IMR-90 (cell line): ENCODE measurements around the gene MB. TPM values are rescaled to one million over a fixed set of nuclear protein-coding genes. Genes with fewer than 3 reads are reported as not detected.

Experiments used
- ATAC-seq: fragments of 200-7000 bp; cut with Tn5 transposase; 2 replicates; pipeline ENCODE4 v1.9.1; 2020; ENCODE audit warnings: low read depth, mild to moderate bottlenecking, moderate library complexity
- BruUV-seq: library from RNA; stranded (reverse); fragments of 400-500 nt; replicated peaks from 2 replicates; lab custom pipeline; 2021; lab: Mats Ljungman, UMichigan
- CTCF ChIA-PET: fragments of 300-600 bp; formaldehyde crosslinking; extraction: SDS; loops from one replicate; lab custom pipeline; 2021; ENCODE audit warnings: antibody characterized with exemption; lab: Yijun Ruan, JAX
- POLR2A ChIA-PET: fragments of 300-600 bp; sonication (Branson Sonifier 250); formaldehyde crosslinking; loops from one replicate; lab custom pipeline; 2022; ENCODE audit warnings: antibody characterized with exemption; ENCODE audit not compliant: unreplicated experiment; lab: Charles Lee
- DNase-seq: peaks from one replicate; pipeline ENCODE4 v3.0.0; 2013
- H2AFZ ChIP-seq: replicated peaks from 2 replicates; pipeline ENCODE3; 2013; ENCODE audit warnings: low read length, mild to moderate bottlenecking; ENCODE audit not compliant: poor library complexity
- H2AK5ac ChIP-seq: 2 replicates; pipeline ENCODE4 v1.6.1; 2013; ENCODE audit warnings: low read depth, low read length, inconsistent platforms
- H2AK9ac ChIP-seq: replicated peaks from 2 replicates; pipeline ENCODE3; 2013; ENCODE audit warnings: mild to moderate bottlenecking, low read depth, low read length, moderate library complexity; ENCODE audit not compliant: poor library complexity
- H2BK120ac ChIP-seq: 2 replicates; pipeline ENCODE4 v1.6.1; 2013; ENCODE audit warnings: low read depth, low read length, inconsistent platforms
- H2BK15ac ChIP-seq: 3 replicates; pipeline ENCODE4 v1.6.1; 2013; ENCODE audit warnings: low read depth, low read length, inconsistent platforms
- H2BK20ac ChIP-seq: 2 replicates; pipeline ENCODE4 v1.6.1; 2013; ENCODE audit warnings: low read depth, mild to moderate bottlenecking, inconsistent platforms, low read length, moderate library complexity
- H2BK5ac ChIP-seq: 2 replicates; pipeline ENCODE4 v1.6.1; 2013; ENCODE audit warnings: mild to moderate bottlenecking, low read depth, low read length, inconsistent platforms; ENCODE audit not compliant: poor library complexity, severe bottlenecking
- H3K14ac ChIP-seq: replicated peaks from 2 replicates; pipeline ENCODE4 v1.6.1; 2013; ENCODE audit warnings: low read depth, low read length, inconsistent platforms
- H3K18ac ChIP-seq: 2 replicates; pipeline ENCODE4 v1.6.1; 2013; ENCODE audit warnings: low read depth, low read length, control low read depth
- H3K23ac ChIP-seq: 2 replicates; pipeline ENCODE4 v1.6.1; 2013; ENCODE audit warnings: low read depth, low read length, inconsistent platforms
- H3K27ac ChIP-seq: 2 replicates; pipeline ENCODE4 v1.5.1; 2013; ENCODE audit warnings: mild to moderate bottlenecking, control low read depth, low read length; ENCODE audit not compliant: insufficient read depth
- H3K27me3 ChIP-seq: 2 replicates; pipeline ENCODE4 v1.6.1; 2013; ENCODE audit warnings: low read length; ENCODE audit not compliant: control insufficient read depth, insufficient read depth
- H3K36me3 ChIP-seq: 2 replicates; pipeline ENCODE4 v1.6.1; 2013; ENCODE audit warnings: low read length, mixed read lengths; ENCODE audit not compliant: control insufficient read depth, insufficient read depth
- H3K4ac ChIP-seq: 2 replicates; pipeline ENCODE4 v1.6.1; 2013; ENCODE audit warnings: low read depth, low read length, inconsistent platforms
- H3K4me1 ChIP-seq: 2 replicates; pipeline ENCODE4 v1.6.1; 2013; ENCODE audit warnings: low read length, mixed read lengths; ENCODE audit not compliant: control insufficient read depth, insufficient read depth
- H3K4me2 ChIP-seq: 2 replicates; pipeline ENCODE4 v1.6.1; 2013; ENCODE audit warnings: low read depth, mild to moderate bottlenecking, control low read depth, low read length, moderate library complexity
- H3K4me3 ChIP-seq: 2 replicates; pipeline ENCODE4 v1.5.1; 2013; ENCODE audit warnings: low read depth, mild to moderate bottlenecking, control low read depth, low read length, moderate library complexity; ENCODE audit not compliant: insufficient read depth
- H3K56ac ChIP-seq: 2 replicates; pipeline ENCODE4 v1.6.1; 2013; ENCODE audit warnings: low read length, inconsistent platforms; ENCODE audit not compliant: insufficient read depth; ENCODE audit errors: extremely low read depth
- H3K79me1 ChIP-seq, 2 experiments: 2 replicates each; pipeline ENCODE4 v1.6.1; 2013; ENCODE audit warnings: low read length in 2 of 2, inconsistent platforms in 1 of 2, low read depth in 1 of 2
- H3K9ac ChIP-seq: 2 replicates; pipeline ENCODE4 v1.6.1; 2013; ENCODE audit warnings: low read depth, low read length, control low read depth
- H3K9me1 ChIP-seq: 2 replicates; pipeline ENCODE4 v1.6.1; 2013; ENCODE audit warnings: low read length, inconsistent platforms; ENCODE audit not compliant: insufficient read depth
- H3K9me3 ChIP-seq: 2 replicates; pipeline ENCODE4 v1.6.1; 2013; ENCODE audit warnings: low read length; ENCODE audit not compliant: control insufficient read depth, insufficient read depth
- H4K20me1 ChIP-seq: 2 replicates; pipeline ENCODE4 v1.6.1; 2013; ENCODE audit warnings: low read length, inconsistent platforms; ENCODE audit not compliant: insufficient read depth
- H4K5ac ChIP-seq: 2 replicates; pipeline ENCODE4 v1.6.1; 2013; ENCODE audit warnings: mild to moderate bottlenecking, low read depth, low read length, control low read depth
- H4K8ac ChIP-seq, 2 experiments: 2 replicates each; pipeline ENCODE4 v1.6.1; 2013; ENCODE audit warnings: low read depth in 2 of 2, low read length in 2 of 2, control low read depth in 1 of 2, inconsistent platforms in 1 of 2
- H4K91ac ChIP-seq: 2 replicates; pipeline ENCODE4 v1.6.1; 2013; ENCODE audit warnings: low read depth, low read length, inconsistent platforms; ENCODE audit not compliant: insufficient read depth
- BHLHE40 ChIP-seq: fragments of 150-350 bp; IDR thresholded peaks from 2 replicates; pipeline ENCODE4 v1.6.1; 2016; ENCODE audit warnings: mild to moderate bottlenecking, low read depth, low read length
- CEBPB ChIP-seq: IDR thresholded peaks from 2 replicates; pipeline ENCODE4 v1.6.1; 2012; ENCODE audit warnings: low read depth, low read length, improper control_type of control experiment
- CHD1 ChIP-seq: IDR thresholded peaks from 2 replicates; pipeline ENCODE4 v1.6.1; 2012; ENCODE audit warnings: low read depth, low read length, improper control_type of control experiment
- FOS ChIP-seq: fragments of 150-350 bp; IDR thresholded peaks from 2 replicates; pipeline ENCODE4 v1.6.1; 2016; ENCODE audit warnings: low read depth, low read length
- MAFK ChIP-seq: IDR thresholded peaks from 2 replicates; pipeline ENCODE4 v1.6.1; 2012; ENCODE audit warnings: low read depth, low read length, improper control_type of control experiment
- MAZ ChIP-seq: IDR thresholded peaks from 2 replicates; pipeline ENCODE4 v1.6.1; 2012; ENCODE audit warnings: low read depth, mild to moderate bottlenecking, low read length, improper control_type of control experiment, moderate library complexity, borderline replicate concordance
- MXI1 ChIP-seq: IDR thresholded peaks from 2 replicates; pipeline ENCODE4 v1.6.1; 2012; ENCODE audit warnings: low read depth, mild to moderate bottlenecking, low read length, moderate library complexity, borderline replicate concordance
- NFE2L2 ChIP-seq: fragments of 150-350 bp; IDR thresholded peaks from 2 replicates; pipeline ENCODE4 v1.6.1; 2016; ENCODE audit warnings: low read depth, mild to moderate bottlenecking, low read length
- POLR2A ChIP-seq: IDR thresholded peaks from 2 replicates; pipeline ENCODE4 v1.6.1; 2012; ENCODE audit warnings: mild to moderate bottlenecking, low read depth, low read length
- RAD21 ChIP-seq: IDR thresholded peaks from 2 replicates; pipeline ENCODE4 v1.6.1; 2012; ENCODE audit warnings: low read length, improper control_type of control experiment
- RCOR1 ChIP-seq: IDR thresholded peaks from 2 replicates; pipeline ENCODE4 v1.6.1; 2012; ENCODE audit warnings: mild to moderate bottlenecking, low read length, improper control_type of control experiment; ENCODE audit not compliant: insufficient replicate concordance
- RFX5 ChIP-seq: IDR thresholded peaks from 2 replicates; pipeline ENCODE4 v1.8.0; 2012; ENCODE audit warnings: low read depth, mild to moderate bottlenecking, low read length, moderate library complexity
- SMC3 ChIP-seq: fragments of 150-350 bp; IDR thresholded peaks from 2 replicates; pipeline ENCODE4 v1.6.1; 2016; ENCODE audit warnings: low read depth, mild to moderate bottlenecking, antibody characterized with exemption, low read length, moderate library complexity
- WGBS, 2 experiments: methylation state at CpG; one replicate each; pipeline versions ENCODE4 v1.1.5 to v1.1.7; 2013; ENCODE audit warnings: missing lambda C conversion rate in 2 of 2; ENCODE audit not compliant: insufficient read length in 1 of 2; ENCODE audit errors: extremely low coverage in 2 of 2; 5-methylcytosine and 5-hydroxymethylcytosine counted together
- dilution Hi-C: fragments of 300-500 bp; cut with HindIII; formaldehyde crosslinking; loops from one replicate; pipeline ENCODE4 v1.14.3; 2018; ENCODE audit warnings: low sequenced_read_pairs; ENCODE audit not compliant: unreplicated experiment
- in situ Hi-C: fragments of 300-500 bp; cut with MboI; formaldehyde crosslinking; loops from 3 replicates; pipeline ENCODE4 v1.14.3; 2019; ENCODE audit warnings: low sequenced_read_pairs, inconsistent platforms, mixed read lengths
- intact Hi-C: fragments of 100-400 bp; cut with micrococcal nuclease; formaldehyde crosslinking; loops from 2 replicates; pipeline ENCODE4 v1.10.0; 2022
- polyA plus RNA-seq, 3 experiments: library from polyadenylated mRNA; depleted of rRNA; stranded (reverse); fragments of >200 nt; gene quantifications; 2 replicates each; pipeline ENCODE4 v1.2.3, GENCODE V29; 2012; ENCODE audit warnings: low replicate concordance in 1 of 3
- total RNA-seq: library from RNA; depleted of rRNA; stranded (reverse); fragments of >200 nt; gene quantifications from 2 replicates; pipeline ENCODE4 v1.2.3, GENCODE V29; 2012
- TF ChIP-seq, protein P1 (sequence below): conservative IDR thresholded peaks from 2 replicates; pipeline ENCODE4 v1.5.1; 2012; ENCODE audit warnings: mild to moderate bottlenecking, low read depth, low read length, improper control_type of control experiment
- TF ChIP-seq, protein P2 (sequence below): fragments of 150-350 bp; IDR thresholded peaks from 2 replicates; pipeline ENCODE4 v1.6.1; 2016; ENCODE audit warnings: low read depth, mild to moderate bottlenecking, low read length, moderate library complexity, borderline replicate concordance
- TF ChIP-seq, protein P3 (sequence below): fragments of 150-350 bp; IDR thresholded peaks from 2 replicates; pipeline ENCODE4 v1.6.1; 2017; ENCODE audit warnings: mild to moderate bottlenecking, antibody characterized with exemption, low read length, low read depth

MB gene
- total and polyA plus RNA-seq, 2 of the 4 experiments (the other 2 are of a cell fraction) = not detected

DNA sequence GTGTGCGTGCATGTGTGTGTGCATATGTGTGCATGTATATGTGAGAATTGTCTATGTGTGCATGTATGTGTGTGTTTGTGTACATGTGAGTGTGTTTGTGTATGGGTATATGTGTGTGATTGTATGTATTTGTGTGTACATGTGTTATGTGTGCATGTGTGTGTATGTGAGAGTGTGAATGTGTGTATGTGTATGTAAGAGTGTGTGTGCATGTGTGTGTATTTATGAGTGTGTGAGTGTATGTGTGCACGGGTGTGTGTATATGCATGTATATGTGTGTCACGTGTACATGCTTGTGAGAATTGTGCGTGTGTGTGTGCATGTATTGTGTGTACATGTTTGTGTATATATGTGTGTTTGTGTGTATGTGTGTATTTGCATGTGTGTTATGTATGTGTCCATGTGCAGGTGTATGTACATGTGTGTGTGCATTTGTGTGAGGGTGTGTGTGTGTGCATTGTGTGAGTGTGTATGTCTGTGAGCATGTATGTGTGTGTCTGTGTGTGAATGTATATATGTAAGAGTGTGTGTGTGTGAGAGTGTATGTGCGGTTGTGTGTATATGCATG lies 16.0 kb downstream of the MB start:
- Histone ChIP-seq H2BK120ac (no peak overlapping the region), H2BK5ac (peak overlapping the region; percentile 57), H3K27me3 (peaks cover 24% of the 10 kb centered on the region), H2AK9ac (no peak overlapping the region), H4K20me1 (no peaks in the 10 kb centered on the region), H4K5ac (no peak overlapping the region), H3K9me3 (no peaks in the 10 kb centered on the region), H4K8ac (no peak overlapping the region), H3K4me1 (0 out of 2 replicates have a peak, but pooled peaks cover 1% of the 10 kb centered on the region), H3K56ac (no peak overlapping the region), H3K9me1 (no peaks in the 10 kb centered on the region; the same call in 1 of the 2 replicates), H3K4me3 (no peak overlapping the region), H3K4me2 (no peak overlapping the region), H2BK20ac (no peak overlapping the region), H3K79me1 (no peaks in the 10 kb centered on the region), H3K18ac (no peak overlapping the region), H3K14ac (no peak overlapping the region; the same call in 1 of the 2 replicates), H4K91ac (no peak overlapping the region), H3K27ac (no peak overlapping the region), H3K4ac (no peak overlapping the region), H2BK15ac (no peak overlapping the region), H2AFZ (no peak overlapping the region), H3K9ac (no peak overlapping the region), H3K36me3 (no peaks in the 10 kb centered on the region), H2AK5ac (no peak overlapping the region), H3K23ac (no peak overlapping the region)
- dilution Hi-C loops = no loop called here
- 94% methylated on average over 5 of the region's 5 CpGs; no CpG with 5 or more reads in 1 of the 2 experiments for WGBS, 2 experiments
- POLR2A ChIA-PET = no interaction called here
- no peak for ATAC-seq
- TF ChIP-seq CHD1 = no peak
- TF ChIP-seq, protein P1, sequence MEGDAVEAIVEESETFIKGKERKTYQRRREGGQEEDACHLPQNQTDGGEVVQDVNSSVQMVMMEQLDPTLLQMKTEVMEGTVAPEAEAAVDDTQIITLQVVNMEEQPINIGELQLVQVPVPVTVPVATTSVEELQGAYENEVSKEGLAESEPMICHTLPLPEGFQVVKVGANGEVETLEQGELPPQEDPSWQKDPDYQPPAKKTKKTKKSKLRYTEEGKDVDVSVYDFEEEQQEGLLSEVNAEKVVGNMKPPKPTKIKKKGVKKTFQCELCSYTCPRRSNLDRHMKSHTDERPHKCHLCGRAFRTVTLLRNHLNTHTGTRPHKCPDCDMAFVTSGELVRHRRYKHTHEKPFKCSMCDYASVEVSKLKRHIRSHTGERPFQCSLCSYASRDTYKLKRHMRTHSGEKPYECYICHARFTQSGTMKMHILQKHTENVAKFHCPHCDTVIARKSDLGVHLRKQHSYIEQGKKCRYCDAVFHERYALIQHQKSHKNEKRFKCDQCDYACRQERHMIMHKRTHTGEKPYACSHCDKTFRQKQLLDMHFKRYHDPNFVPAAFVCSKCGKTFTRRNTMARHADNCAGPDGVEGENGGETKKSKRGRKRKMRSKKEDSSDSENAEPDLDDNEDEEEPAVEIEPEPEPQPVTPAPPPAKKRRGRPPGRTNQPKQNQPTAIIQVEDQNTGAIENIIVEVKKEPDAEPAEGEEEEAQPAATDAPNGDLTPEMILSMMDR = no peak
- no peak for TF ChIP-seq RFX5
- TF ChIP-seq SMC3 = no peak
- no peak for TF ChIP-seq NFE2L2
- TF ChIP-seq MXI1 = no peak
- no peak for TF ChIP-seq MAFK
- TF ChIP-seq, protein P2, sequence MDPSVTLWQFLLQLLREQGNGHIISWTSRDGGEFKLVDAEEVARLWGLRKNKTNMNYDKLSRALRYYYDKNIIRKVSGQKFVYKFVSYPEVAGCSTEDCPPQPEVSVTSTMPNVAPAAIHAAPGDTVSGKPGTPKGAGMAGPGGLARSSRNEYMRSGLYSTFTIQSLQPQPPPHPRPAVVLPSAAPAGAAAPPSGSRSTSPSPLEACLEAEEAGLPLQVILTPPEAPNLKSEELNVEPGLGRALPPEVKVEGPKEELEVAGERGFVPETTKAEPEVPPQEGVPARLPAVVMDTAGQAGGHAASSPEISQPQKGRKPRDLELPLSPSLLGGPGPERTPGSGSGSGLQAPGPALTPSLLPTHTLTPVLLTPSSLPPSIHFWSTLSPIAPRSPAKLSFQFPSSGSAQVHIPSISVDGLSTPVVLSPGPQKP = no peak
- no peak for TF ChIP-seq FOS
- TF ChIP-seq POLR2A = no peak
- no peak for TF ChIP-seq RAD21
- no peak for TF ChIP-seq BHLHE40
- TF ChIP-seq, protein P3, sequence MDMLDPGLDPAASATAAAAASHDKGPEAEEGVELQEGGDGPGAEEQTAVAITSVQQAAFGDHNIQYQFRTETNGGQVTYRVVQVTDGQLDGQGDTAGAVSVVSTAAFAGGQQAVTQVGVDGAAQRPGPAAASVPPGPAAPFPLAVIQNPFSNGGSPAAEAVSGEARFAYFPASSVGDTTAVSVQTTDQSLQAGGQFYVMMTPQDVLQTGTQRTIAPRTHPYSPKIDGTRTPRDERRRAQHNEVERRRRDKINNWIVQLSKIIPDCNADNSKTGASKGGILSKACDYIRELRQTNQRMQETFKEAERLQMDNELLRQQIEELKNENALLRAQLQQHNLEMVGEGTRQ = no peak
- TF ChIP-seq MAZ = no peak
- TF ChIP-seq RCOR1 = no peak
- no peak for TF ChIP-seq CEBPB
- no peak for DNase-seq
- BruUV-seq = no TSS peak
- CTCF ChIA-PET = no interaction called here
- in situ Hi-C loops = no loop called here
- intact Hi-C loops = no loop called here
